HEK293T (cell line): ENCODE measurements around the gene NHEJ1.

ENCODE experiments used
- CTCF ChIA-PET: fragments of 350-600 bp; formaldehyde crosslinking; extraction: SDS; loops from one replicate; lab custom pipeline; 2021; ENCODE audit warnings: antibody characterized with exemption, inconsistent platforms; lab: Yijun Ruan, JAX
- POLR2A ChIA-PET: fragments of 350-600 bp; formaldehyde crosslinking; extraction: SDS; loops from one replicate; lab custom pipeline; 2020; ENCODE audit warnings: antibody characterized with exemption, inconsistent platforms; lab: Yijun Ruan, JAX
- DNase-seq: peaks from one replicate; pipeline ENCODE4 v3.0.0; 2012; ENCODE audit warnings: mixed read lengths; ENCODE audit errors: extremely low spot score
- ARNT ChIP-seq: fragments of 450-650 bp; IDR thresholded peaks from 2 replicates; pipeline ENCODE4 v1.6.1; 2017; ENCODE audit warnings: mild to moderate bottlenecking
- BHLHE40 ChIP-seq: fragments of 450-650 bp; IDR thresholded peaks from 2 replicates; pipeline ENCODE4 v1.6.1; 2016; ENCODE audit warnings: mild to moderate bottlenecking, moderate library complexity, borderline replicate concordance
- CTBP1 ChIP-seq: fragments of 450-650 bp; IDR thresholded peaks from 2 replicates; pipeline ENCODE4 v1.6.1; 2016; ENCODE audit warnings: borderline replicate concordance
- ELF4 ChIP-seq: fragments of 450-650 bp; IDR thresholded peaks from 2 replicates; pipeline ENCODE4 v1.6.1; 2017; ENCODE audit warnings: antibody characterized with exemption
- FOXA1 ChIP-seq: fragments of 450-650 bp; IDR thresholded peaks from 2 replicates; pipeline ENCODE4 v1.6.1; 2016; ENCODE audit warnings: mild to moderate bottlenecking
- FOXK2 ChIP-seq: fragments of 450-650 bp; IDR thresholded peaks from 2 replicates; pipeline ENCODE4 v1.6.1; 2016; ENCODE audit warnings: mild to moderate bottlenecking
- FOXM1 ChIP-seq: fragments of 450-650 bp; IDR thresholded peaks from 2 replicates; pipeline ENCODE4 v1.6.1; 2017; ENCODE audit warnings: mild to moderate bottlenecking, borderline replicate concordance
- HDGF ChIP-seq: fragments of 450-650 bp; IDR thresholded peaks from 2 replicates; pipeline ENCODE4 v1.6.1; 2017; ENCODE audit warnings: antibody characterized with exemption, borderline replicate concordance
- L3MBTL2 ChIP-seq: fragments of 450-650 bp; conservative IDR thresholded peaks from 2 replicates; pipeline ENCODE4 v1.6.1; 2016; ENCODE audit warnings: mild to moderate bottlenecking
- LEF1 ChIP-seq: fragments of 450-650 bp; IDR thresholded peaks from 2 replicates; pipeline ENCODE4 v1.6.1; 2017; ENCODE audit warnings: mild to moderate bottlenecking, borderline replicate concordance
- NFRKB ChIP-seq: fragments of 450-650 bp; IDR thresholded peaks from 2 replicates; pipeline ENCODE4 v1.6.1; 2016; ENCODE audit warnings: mild to moderate bottlenecking, moderate library complexity
- SP1 ChIP-seq: fragments of 450-650 bp; IDR thresholded peaks from 2 replicates; pipeline ENCODE4 v1.6.1; 2017
- SUZ12 ChIP-seq: fragments of 450-650 bp; IDR thresholded peaks from 2 replicates; pipeline ENCODE4 v1.6.1; 2016; ENCODE audit warnings: mild to moderate bottlenecking
- TARDBP ChIP-seq: fragments of 450-650 bp; IDR thresholded peaks from 2 replicates; pipeline ENCODE4 v1.6.1; 2016
- ZNF384 ChIP-seq: fragments of 450-650 bp; IDR thresholded peaks from 2 replicates; pipeline ENCODE4 v1.6.1; 2016
- TF ChIP-seq, protein P1 (sequence below): fragments of 450-650 bp; IDR thresholded peaks from 2 replicates; pipeline ENCODE4 v1.6.1; 2016

NHEJ1 gene

DNA sequence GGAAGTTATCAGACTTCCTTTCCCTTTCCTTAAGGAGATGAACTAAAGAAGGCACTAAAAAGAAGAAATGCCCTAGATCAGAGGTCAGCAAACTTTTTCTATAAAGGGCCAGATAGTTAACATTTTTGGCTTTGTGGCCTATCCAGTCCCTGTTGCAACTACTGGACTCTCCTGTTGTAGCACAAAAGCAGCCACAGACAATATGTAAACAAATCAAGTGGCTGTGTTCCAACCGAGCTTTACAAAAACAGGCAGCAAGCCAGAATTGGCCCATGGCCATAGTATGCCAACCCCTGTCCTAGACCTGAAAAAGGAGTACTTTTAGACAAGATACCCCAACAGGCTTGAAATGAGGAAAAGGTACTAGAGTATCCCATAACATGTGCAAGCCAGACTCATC, 10.9 kb downstream of the NHEJ1 start:
- ChIA-PET CTCF (interaction anchor here (0.7 to 2.1 kb wide), 3 partner anchors 10 to 120 kb away, joined by 4 to 5 read pairs (median 5); no protein-coding TSS in a partner anchor), POLR2A (no interaction called here)
- DNase-seq, result no peak
- TF ChIP-seq CTBP1 (no peak), ELF4 (no peak), ARNT (no peak), BHLHE40 (no peak), SUZ12 (no peak), FOXM1 (no peak), LEF1 (no peak), HDGF (no peak), TARDBP (no peak), NFRKB (no peak), FOXK2 (no peak), SP1 (no peak), ZNF384 (no peak)
- TF ChIP-seq, protein P1, sequence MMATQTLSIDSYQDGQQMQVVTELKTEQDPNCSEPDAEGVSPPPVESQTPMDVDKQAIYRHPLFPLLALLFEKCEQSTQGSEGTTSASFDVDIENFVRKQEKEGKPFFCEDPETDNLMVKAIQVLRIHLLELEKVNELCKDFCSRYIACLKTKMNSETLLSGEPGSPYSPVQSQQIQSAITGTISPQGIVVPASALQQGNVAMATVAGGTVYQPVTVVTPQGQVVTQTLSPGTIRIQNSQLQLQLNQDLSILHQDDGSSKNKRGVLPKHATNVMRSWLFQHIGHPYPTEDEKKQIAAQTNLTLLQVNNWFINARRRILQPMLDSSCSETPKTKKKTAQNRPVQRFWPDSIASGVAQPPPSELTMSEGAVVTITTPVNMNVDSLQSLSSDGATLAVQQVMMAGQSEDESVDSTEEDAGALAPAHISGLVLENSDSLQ, result no peak

DNA sequence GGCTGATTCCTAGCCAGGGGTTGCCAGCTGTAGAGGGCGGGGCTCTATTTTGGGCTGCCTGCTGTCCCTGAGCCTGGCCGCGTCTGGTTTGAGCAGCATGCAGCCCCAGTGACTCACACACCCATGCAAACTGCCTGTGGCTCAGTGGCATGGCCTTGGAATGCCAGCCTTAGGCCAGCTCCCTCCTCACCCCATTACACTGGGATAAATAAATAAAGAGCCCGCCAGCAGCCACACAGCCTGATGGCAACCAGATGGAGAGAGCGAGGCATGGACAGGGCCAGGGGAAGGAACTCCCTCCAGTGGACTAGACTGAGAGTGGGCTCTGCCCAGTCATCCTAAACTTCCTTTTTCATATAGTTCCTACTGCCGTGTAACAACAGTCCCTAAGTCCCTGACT, 18.3 kb downstream of the NHEJ1 start:
- CTCF ChIA-PET, result no interaction called here
- POLR2A ChIA-PET, result no interaction called here
- DNase-seq, result no peak
- TF ChIP-seq HDGF (no peak), CTBP1 (no peak), NFRKB (no peak), SUZ12 (no peak), FOXA1 (no peak), ELF4 (no peak), FOXK2 (no peak), ZNF384 (no peak), TARDBP (no peak), LEF1 (no peak), FOXM1 (no peak), SP1 (no peak)
- TF ChIP-seq, protein P1, result no peak

DNA sequence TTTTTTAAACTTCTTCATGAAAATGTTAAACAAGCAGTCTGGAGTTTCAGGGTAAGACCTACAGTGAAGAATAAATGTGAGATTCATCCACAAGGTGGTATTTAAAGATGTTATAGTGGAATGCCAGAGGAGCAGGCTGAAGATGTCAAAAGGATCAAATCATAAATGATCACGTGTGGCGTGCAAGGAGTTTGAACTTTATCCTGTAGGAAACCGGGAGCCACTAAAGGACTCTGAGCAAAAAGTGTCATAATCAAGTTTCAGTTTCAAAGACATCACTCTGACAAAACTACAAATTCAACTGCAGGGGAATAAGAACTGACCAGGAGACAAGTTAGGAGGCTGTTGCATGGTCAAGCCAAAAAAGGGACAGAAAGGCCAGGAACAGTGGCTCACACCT, 19.9 kb downstream of the NHEJ1 start:
- DNase-seq, result no peak
- CTCF ChIA-PET, result no interaction called here
- TF ChIP-seq HDGF, result no peak
- TF ChIP-seq BHLHE40, result no peak
- TF ChIP-seq L3MBTL2, result no peak
- no peak for TF ChIP-seq ELF4
- no peak for TF ChIP-seq TARDBP
- TF ChIP-seq, protein P1, result no peak
- TF ChIP-seq FOXK2, result no peak
- TF ChIP-seq FOXA1, result no peak
- TF ChIP-seq SP1, result no peak

DNA sequence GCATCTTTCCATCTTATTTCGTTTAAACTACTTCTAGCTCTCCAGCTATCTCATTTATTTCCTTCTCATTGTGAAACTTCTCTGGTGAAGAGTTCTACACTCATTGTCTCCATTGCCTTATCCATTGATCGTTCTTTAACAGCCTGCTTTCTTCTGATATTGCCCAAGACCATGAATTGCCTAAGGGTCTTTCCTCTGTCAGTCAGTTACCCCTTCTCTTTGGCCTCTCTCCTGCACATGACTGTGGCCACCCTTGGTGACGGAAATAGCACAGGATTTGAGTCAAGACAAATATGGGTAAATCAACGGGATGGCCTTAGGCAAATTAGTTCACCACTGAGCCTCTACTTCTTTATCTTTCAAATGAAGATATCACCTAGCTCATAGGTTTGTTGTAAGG, 26.6 kb downstream of the NHEJ1 start:
- ChIA-PET CTCF (interaction anchor here (0.7 to 1.1 kb wide), 3 partner anchors 10 to 437 kb away, joined by 3 to 4 read pairs (median 3); partner anchors contain the start of gene OBSL1), POLR2A (no interaction called here)
- TF ChIP-seq LEF1 (no peak), TARDBP (no peak), HDGF (no peak), ZNF384 (no peak), FOXK2 (no peak), FOXM1 (no peak), CTBP1 (no peak), SUZ12 (no peak), FOXA1 (no peak), ARNT (no peak), NFRKB (no peak), BHLHE40 (no peak)
- TF ChIP-seq, protein P1, result no peak
- DNase-seq, result no peak

More for the DNA sequence above, 19.9 kb downstream of the NHEJ1 start:
- POLR2A ChIA-PET, result no interaction called here

DNA sequence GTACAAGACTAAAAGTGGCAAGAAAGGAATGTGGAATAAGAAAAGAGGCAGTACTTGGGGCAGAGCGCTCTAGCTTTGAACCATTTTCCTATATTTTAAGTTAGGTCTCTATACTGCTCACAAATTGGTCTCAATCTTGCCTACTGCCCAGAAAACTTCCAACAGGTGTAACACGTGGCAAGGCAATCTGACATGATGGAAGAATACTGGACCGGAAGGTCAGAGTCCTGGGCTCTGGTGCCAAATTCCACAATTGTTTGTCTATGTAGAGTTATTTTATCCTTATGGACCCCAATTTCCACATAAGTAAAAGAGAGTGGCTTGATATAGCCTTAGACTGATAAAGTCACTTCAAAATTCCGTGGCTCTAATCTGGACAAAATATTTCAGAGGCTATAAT, 28.9 kb downstream of the NHEJ1 start:
- ChIA-PET CTCF (interaction anchor here (0.6 to 1.7 kb wide), 2 partner anchors 10 to 23 kb away, joined by 4 to 5 read pairs; no protein-coding TSS in a partner anchor), POLR2A (interaction anchor here (1.1 kb wide), 1 partner anchor 23 kb away, joined by 3 read pairs; no protein-coding TSS in a partner anchor)
- no peak for DNase-seq
- TF ChIP-seq ZNF384 (no peak), ELF4 (no peak)

DNA sequence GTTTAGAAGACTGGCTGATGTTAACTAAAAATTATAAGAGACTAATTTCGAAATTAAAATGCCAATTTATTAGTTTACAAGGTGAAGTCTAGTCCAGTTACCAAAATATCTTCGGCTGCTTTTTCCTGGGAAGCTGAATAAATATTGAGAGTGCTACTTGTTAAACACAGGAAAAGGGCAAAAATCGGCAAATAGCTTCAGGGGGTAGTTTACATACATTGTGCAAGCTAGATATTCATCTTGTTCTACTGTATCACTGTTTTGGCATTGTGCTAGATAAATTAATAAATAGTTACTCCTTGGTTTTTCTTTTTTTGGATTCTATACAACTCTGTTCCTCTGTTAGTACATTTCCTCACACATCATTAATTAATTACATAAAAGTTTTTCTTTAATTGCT, 29.3 kb downstream of the NHEJ1 start:
- TF ChIP-seq SUZ12, result no peak
- TF ChIP-seq NFRKB, result no peak
- no peak for TF ChIP-seq FOXK2
- TF ChIP-seq LEF1, result no peak
- TF ChIP-seq FOXM1, result no peak
- no peak for TF ChIP-seq ELF4
- no peak for TF ChIP-seq ZNF384
- TF ChIP-seq FOXA1, result no peak
- TF ChIP-seq L3MBTL2, result no peak
- TF ChIP-seq CTBP1, result no peak
- DNase-seq, result no peak
- POLR2A ChIA-PET, result interaction anchor here (1.1 kb wide), 1 partner anchor 23 kb away, joined by 3 read pairs; no protein-coding TSS in a partner anchor
- CTCF ChIA-PET, result interaction anchor here (0.6 to 1.7 kb wide), 2 partner anchors 9 to 23 kb away, joined by 4 to 5 read pairs; no protein-coding TSS in a partner anchor
